ENCODE results near the gene CFP.

The CFP gene

DNA sequence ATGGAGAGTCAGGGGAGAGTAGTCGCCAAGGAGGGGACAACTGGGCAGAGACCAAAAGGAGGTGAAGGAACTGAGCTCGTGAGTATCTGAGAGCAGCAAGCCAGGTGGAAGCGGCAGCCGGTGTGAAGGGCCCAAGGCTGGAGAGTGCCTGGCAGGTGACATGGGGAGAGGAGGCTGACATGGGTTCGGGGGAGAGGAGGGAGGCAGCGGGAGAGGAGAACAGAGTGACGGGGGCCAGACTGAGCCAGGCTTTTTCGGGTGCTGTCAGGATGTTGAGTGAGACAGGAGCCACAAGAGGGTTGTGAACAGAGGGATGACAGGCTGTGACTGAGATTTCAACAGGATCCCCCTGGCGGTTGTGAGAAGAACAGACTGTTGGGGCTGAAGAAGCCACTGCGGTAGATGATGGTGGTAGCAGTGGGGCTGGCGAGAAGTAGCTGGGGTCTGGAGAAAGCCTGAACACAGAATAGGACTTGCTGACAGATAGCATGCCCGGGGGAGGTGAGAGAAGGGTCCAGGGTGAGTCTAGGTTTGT, 14.9 kb upstream of the CFP start:
- Histone ChIP-seq H3K4me3 (ENCODE audit: low read depth in 1 of 2, low read length in 2 of 2) (no peak overlapping the region), H2AFZ (ENCODE audit: low read depth, low read length) (no peak overlapping the region), H3K79me2 (ENCODE audit: insufficient read depth, low read length) (peaks cover 41% of the 10 kb centered on the region), H3K4me1 (ENCODE audit: insufficient read depth, low read length) (peaks cover 23% of the 10 kb centered on the region), H4K20me1 (ENCODE audit: insufficient read depth, low read length) (no peaks in the 10 kb centered on the region), H3K9me3 (ENCODE audit: insufficient read depth, low read length, severe bottlenecking) (no peaks in the 10 kb centered on the region), H3K9ac (ENCODE audit: low read depth, low read length) (no peak overlapping the region), H3K36me3 (ENCODE audit: insufficient read depth, low read length) (peaks cover 50% of the 10 kb centered on the region), H3K27me3 (ENCODE audit: insufficient read depth, low read length, poor library complexity) (no peaks in the 10 kb centered on the region), H3K4me2 (ENCODE audit: insufficient read depth, low read length) (no peak overlapping the region), H3K27ac (ENCODE audit: low read length) (no peak overlapping the region)
- DNase-seq (no peak), ATAC-seq (ENCODE audit: insufficient read depth, low read depth) (no peak)
- TF ChIP-seq EZH2 (IDR thresholded peaks at IDR 0.05; ENCODE audit: borderline replicate concordance, low read depth, low read length, severe bottlenecking) = no peak
- TF ChIP-seq, protein P1, sequence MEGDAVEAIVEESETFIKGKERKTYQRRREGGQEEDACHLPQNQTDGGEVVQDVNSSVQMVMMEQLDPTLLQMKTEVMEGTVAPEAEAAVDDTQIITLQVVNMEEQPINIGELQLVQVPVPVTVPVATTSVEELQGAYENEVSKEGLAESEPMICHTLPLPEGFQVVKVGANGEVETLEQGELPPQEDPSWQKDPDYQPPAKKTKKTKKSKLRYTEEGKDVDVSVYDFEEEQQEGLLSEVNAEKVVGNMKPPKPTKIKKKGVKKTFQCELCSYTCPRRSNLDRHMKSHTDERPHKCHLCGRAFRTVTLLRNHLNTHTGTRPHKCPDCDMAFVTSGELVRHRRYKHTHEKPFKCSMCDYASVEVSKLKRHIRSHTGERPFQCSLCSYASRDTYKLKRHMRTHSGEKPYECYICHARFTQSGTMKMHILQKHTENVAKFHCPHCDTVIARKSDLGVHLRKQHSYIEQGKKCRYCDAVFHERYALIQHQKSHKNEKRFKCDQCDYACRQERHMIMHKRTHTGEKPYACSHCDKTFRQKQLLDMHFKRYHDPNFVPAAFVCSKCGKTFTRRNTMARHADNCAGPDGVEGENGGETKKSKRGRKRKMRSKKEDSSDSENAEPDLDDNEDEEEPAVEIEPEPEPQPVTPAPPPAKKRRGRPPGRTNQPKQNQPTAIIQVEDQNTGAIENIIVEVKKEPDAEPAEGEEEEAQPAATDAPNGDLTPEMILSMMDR (IDR thresholded peaks at IDR 0.05; ENCODE audit: borderline replicate concordance, extremely low read depth, low read length, poor library complexity, severe bottlenecking) = no peak

GRCh38 chrX:47643926-47644325, 14.2 kb upstream of the CFP start:
- H3K27ac ChIP-seq (ENCODE audit: low read length) = no peak overlapping the region
- H3K4me3 ChIP-seq (ENCODE audit: low read depth in 1 of 2, low read length in 2 of 2) = no peak overlapping the region
- no peak overlapping the region for H3K4me2 ChIP-seq (ENCODE audit: insufficient read depth, low read length)
- no peaks in the 10 kb centered on the region for H4K20me1 ChIP-seq (ENCODE audit: insufficient read depth, low read length)
- H3K27me3 ChIP-seq (ENCODE audit: insufficient read depth, low read length, poor library complexity) = no peaks in the 10 kb centered on the region
- H3K36me3 ChIP-seq (ENCODE audit: insufficient read depth, low read length) = peaks cover 55% of the 10 kb centered on the region
- H2AFZ ChIP-seq (ENCODE audit: low read depth, low read length) = no peak overlapping the region
- peaks cover 16% of the 10 kb centered on the region for H3K4me1 ChIP-seq (ENCODE audit: insufficient read depth, low read length)
- H3K79me2 ChIP-seq (ENCODE audit: insufficient read depth, low read length) = peaks cover 34% of the 10 kb centered on the region
- H3K9ac ChIP-seq (ENCODE audit: low read depth, low read length) = no peak overlapping the region
- ATAC-seq (ENCODE audit: insufficient read depth, low read depth) (no peak), DNase-seq (no peak)
- TF ChIP-seq, protein P1 (IDR thresholded peaks at IDR 0.05; ENCODE audit: borderline replicate concordance, extremely low read depth, low read length, poor library complexity, severe bottlenecking) = peak; percentile 31
- TF ChIP-seq EZH2 (IDR thresholded peaks at IDR 0.05; ENCODE audit: borderline replicate concordance, low read depth, low read length, severe bottlenecking) = no peak
- no peaks in the 10 kb centered on the region for H3K9me3 ChIP-seq (ENCODE audit: insufficient read depth, low read length, severe bottlenecking)

DNA sequence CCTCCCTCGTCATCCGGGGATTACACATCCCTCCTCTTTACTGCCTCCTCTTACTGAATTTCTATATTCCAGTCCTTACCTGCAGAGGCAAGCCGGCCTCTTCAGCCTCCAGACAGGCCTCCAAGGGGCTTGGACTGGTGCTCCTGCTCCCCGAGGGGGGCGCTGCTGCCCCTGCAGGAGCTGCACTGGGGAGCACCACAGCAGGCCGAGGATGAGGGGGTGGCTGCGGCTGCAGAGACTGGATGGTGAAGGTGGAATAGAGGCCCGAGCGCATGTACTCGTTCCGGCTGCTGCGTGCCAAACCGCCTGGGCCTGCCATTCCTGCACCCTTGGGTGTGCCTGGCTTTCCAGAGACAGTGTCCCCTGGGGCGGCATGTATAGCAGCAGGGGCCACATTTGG, 9.1 kb upstream of the CFP start:
- no peaks in the 10 kb centered on the region for H3K79me2 ChIP-seq (ENCODE audit: insufficient read depth, low read length)
- no peaks in the 10 kb centered on the region for H3K4me1 ChIP-seq (ENCODE audit: insufficient read depth, low read length)
- no peaks in the 10 kb centered on the region for H3K27me3 ChIP-seq (ENCODE audit: insufficient read depth, low read length, poor library complexity)
- no peaks in the 10 kb centered on the region for H4K20me1 ChIP-seq (ENCODE audit: insufficient read depth, low read length)
- ATAC-seq (ENCODE audit: insufficient read depth, low read depth) = no peak
- H3K9me3 ChIP-seq (ENCODE audit: insufficient read depth, low read length, severe bottlenecking) = no peaks in the 10 kb centered on the region
- no peak overlapping the region for H3K27ac ChIP-seq (ENCODE audit: low read length)
- H3K36me3 ChIP-seq (ENCODE audit: insufficient read depth, low read length) = peaks cover 65% of the 10 kb centered on the region
- no peak overlapping the region for H3K9ac ChIP-seq (ENCODE audit: low read depth, low read length)
- H2AFZ ChIP-seq (ENCODE audit: low read depth, low read length) = no peak overlapping the region
- TF ChIP-seq, protein P1 (IDR thresholded peaks at IDR 0.05; ENCODE audit: borderline replicate concordance, extremely low read depth, low read length, poor library complexity, severe bottlenecking) = no peak
- no peak for TF ChIP-seq EZH2 (IDR thresholded peaks at IDR 0.05; ENCODE audit: borderline replicate concordance, low read depth, low read length, severe bottlenecking)
- H3K4me3 ChIP-seq (ENCODE audit: low read depth in 1 of 2, low read length in 2 of 2) = no peak overlapping the region
- no peak overlapping the region for H3K4me2 ChIP-seq (ENCODE audit: insufficient read depth, low read length)
- DNase-seq = no peak
